Adrenal gland (tissue), 5 donors: Measurements from ENCODE around the gene ABCC10.

Experiments
- CTCF ChIP-seq, 6 experiments: fragments of 450-650 bp in 4 of 6; fragments of 200-600 bp in 2 of 6; sonication (generic) in 1 of 6; IDR thresholded peaks; 1 replicate in 5 of 6; 2 replicates in 1 of 6; pipeline versions ENCODE4 v1.5.1 to v1.8.0; 2016 to 2021; ENCODE audit warnings: antibody characterized with exemption in 6 of 6, mild to moderate bottlenecking in 2 of 6, moderate library complexity in 1 of 6
- POLR2A ChIP-seq, 2 donors: fragments of 450-650 bp; IDR thresholded peaks; one replicate each; pipeline ENCODE4 v1.6.1; 2017; ENCODE audit warnings: antibody characterized with exemption in 2 of 2, mild to moderate bottlenecking in 2 of 2, moderate library complexity in 1 of 2
- donor health status: DM: no; HTN: no; CAD: no.

- TF ChIP-seq CTCF (IDR thresholded peaks at IDR 0.05) (no peak), POLR2A (IDR thresholded peaks at IDR 0.05) (no peak)
Observed at GRCh38 chr6:43395776-43396175, 31.6 kb upstream of the ABCC10 start.
